DOHH2 (cell line): Measurements from ENCODE around the gene HES2.

Experiments
- H3F3A ChIP-seq: fragments of 200-600 bp; sonication (generic), shearing (Covaris generic); 2 replicates; pipeline ENCODE4 v1.6.0; 2016; ENCODE audit warnings: antibody characterized with exemption, mild to moderate bottlenecking; ENCODE audit not compliant: control insufficient read depth, insufficient read depth
- H3K27ac ChIP-seq: fragments of 200-600 bp; sonication (generic); 2 replicates; pipeline ENCODE4 v1.5.1; 2014; ENCODE audit warnings: low read depth, mild to moderate bottlenecking, low read length, moderate library complexity
- H3K27me3 ChIP-seq: fragments of 200-600 bp; sonication (generic); 2 replicates; pipeline ENCODE4 v1.6.1; 2014; ENCODE audit warnings: mild to moderate bottlenecking, low read length, mixed read lengths; ENCODE audit not compliant: control insufficient read depth
- H3K36me3 ChIP-seq: fragments of 200-600 bp; sonication (generic); 2 replicates; pipeline ENCODE4 v1.6.1; 2014; ENCODE audit warnings: mild to moderate bottlenecking, low read length, moderate library complexity, mixed read lengths; ENCODE audit not compliant: control insufficient read depth
- H3K4me1 ChIP-seq: fragments of 200-600 bp; sonication (generic); 2 replicates; pipeline ENCODE4 v1.6.1; 2014; ENCODE audit warnings: mild to moderate bottlenecking, low read length, mixed read lengths; ENCODE audit not compliant: control insufficient read depth
- H3K4me2 ChIP-seq: fragments of 200-600 bp; sonication (generic); 2 replicates; pipeline ENCODE4 v1.6.0; 2014; ENCODE audit warnings: mild to moderate bottlenecking, low read length, moderate library complexity
- H3K4me3 ChIP-seq: fragments of 200-600 bp; sonication (generic); 2 replicates; pipeline ENCODE4 v1.5.1; 2014; ENCODE audit warnings: mild to moderate bottlenecking, low read length, mixed read lengths
- H3K79me2 ChIP-seq: fragments of 200-600 bp; sonication (generic); 2 replicates; pipeline ENCODE4 v1.6.1; 2014; ENCODE audit warnings: mild to moderate bottlenecking, low read length, mixed read lengths; ENCODE audit not compliant: control insufficient read depth
- H3K9me2 ChIP-seq: fragments of 200-600 bp; sonication (generic); replicated peaks from 2 replicates; pipeline ENCODE4 v1.6.1; 2014; ENCODE audit warnings: mild to moderate bottlenecking, low read length, mixed read lengths; ENCODE audit not compliant: control insufficient read depth
- H3K9me3 ChIP-seq: fragments of 200-600 bp; sonication (generic); 2 replicates; pipeline ENCODE4 v1.6.1; 2014; ENCODE audit warnings: antibody characterized with exemption, low read length, mixed read lengths; ENCODE audit not compliant: control insufficient read depth, insufficient read depth
- H4K20me1 ChIP-seq: fragments of 200-600 bp; sonication (generic); 2 replicates; pipeline ENCODE4 v1.6.0; 2014; ENCODE audit warnings: low read depth, mild to moderate bottlenecking, antibody characterized with exemption, low read length, moderate library complexity; ENCODE audit not compliant: control insufficient read depth, insufficient read depth
- EZH2phosphoT487 ChIP-seq: fragments of 200-600 bp; sonication (generic); IDR thresholded peaks from 2 replicates; pipeline ENCODE4 v1.6.1; 2017; ENCODE audit warnings: borderline replicate concordance, mild to moderate bottlenecking, antibody characterized with exemption, low read length, moderate library complexity, mixed read lengths
- TF ChIP-seq, protein P1 (sequence below): fragments of 200-600 bp; sonication (generic); IDR thresholded peaks from one replicate; pipeline ENCODE4 v1.5.1; 2014; ENCODE audit warnings: antibody characterized with exemption, mild to moderate bottlenecking, low read depth, low read length; ENCODE audit not compliant: poor library complexity, severe bottlenecking

HES2 gene

DNA sequence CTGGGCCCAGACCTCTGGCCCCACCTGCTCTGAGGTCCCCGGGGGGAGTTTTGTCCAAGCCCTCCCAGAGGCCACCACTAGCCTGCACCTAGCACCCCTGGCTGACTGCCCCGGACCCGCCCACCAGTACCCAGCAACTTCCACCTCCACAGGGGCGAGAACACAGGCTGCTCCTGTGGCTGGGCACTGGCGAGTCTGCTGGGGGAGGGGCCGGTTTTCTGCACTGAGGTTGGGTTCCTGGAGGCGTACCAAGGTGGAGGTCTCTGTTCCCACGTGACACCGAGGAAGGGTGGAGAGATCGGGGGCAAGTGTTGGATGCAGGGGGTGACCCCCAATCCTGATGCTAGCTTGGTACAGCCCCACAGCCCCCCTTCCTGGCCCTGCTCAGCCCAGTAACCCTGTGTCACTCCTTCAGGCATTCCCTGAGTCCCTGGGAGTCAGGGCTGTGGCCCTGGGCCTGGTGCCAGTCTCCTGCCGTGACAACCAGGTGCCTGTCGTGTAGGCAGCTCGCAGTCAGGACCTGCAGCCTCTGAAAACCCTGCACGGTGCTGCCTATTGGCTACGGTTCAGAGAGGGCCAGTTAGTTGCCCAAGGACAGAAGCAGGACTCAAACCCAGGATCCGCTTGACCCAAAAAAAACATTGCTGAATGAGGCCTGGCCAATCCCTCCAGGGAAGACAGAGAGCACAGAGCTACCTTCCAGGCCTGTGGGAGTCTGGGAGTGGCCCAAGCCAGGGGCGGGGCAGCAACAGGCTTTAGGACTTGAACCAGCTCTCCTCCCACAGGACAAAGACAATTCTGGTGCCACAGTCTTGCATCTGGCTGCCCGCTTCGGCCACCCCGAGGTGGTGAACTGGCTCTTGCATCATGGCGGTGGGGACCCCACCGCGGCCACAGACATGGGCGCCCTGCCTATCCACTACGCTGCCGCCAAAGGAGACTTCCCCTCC is 8.0 kb upstream of the HES2 start:
- Histone ChIP-seq H3K4me3 (no peak overlapping the region), H3F3A (no peaks in the 10 kb centered on the region), H3K4me1 (no peaks in the 10 kb centered on the region), H3K79me2 (no peaks in the 10 kb centered on the region), H3K4me2 (no peak overlapping the region), H4K20me1 (no peaks in the 10 kb centered on the region), H3K27ac (no peak overlapping the region), H3K36me3 (no peaks in the 10 kb centered on the region), H3K27me3 (peaks cover 38% of the 10 kb centered on the region), H3K9me2 (no peaks in the 10 kb centered on the region), H3K9me3 (no peaks in the 10 kb centered on the region)
- no peak for TF ChIP-seq EZH2phosphoT487
- TF ChIP-seq, protein P1, sequence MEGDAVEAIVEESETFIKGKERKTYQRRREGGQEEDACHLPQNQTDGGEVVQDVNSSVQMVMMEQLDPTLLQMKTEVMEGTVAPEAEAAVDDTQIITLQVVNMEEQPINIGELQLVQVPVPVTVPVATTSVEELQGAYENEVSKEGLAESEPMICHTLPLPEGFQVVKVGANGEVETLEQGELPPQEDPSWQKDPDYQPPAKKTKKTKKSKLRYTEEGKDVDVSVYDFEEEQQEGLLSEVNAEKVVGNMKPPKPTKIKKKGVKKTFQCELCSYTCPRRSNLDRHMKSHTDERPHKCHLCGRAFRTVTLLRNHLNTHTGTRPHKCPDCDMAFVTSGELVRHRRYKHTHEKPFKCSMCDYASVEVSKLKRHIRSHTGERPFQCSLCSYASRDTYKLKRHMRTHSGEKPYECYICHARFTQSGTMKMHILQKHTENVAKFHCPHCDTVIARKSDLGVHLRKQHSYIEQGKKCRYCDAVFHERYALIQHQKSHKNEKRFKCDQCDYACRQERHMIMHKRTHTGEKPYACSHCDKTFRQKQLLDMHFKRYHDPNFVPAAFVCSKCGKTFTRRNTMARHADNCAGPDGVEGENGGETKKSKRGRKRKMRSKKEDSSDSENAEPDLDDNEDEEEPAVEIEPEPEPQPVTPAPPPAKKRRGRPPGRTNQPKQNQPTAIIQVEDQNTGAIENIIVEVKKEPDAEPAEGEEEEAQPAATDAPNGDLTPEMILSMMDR = no peak

DNA sequence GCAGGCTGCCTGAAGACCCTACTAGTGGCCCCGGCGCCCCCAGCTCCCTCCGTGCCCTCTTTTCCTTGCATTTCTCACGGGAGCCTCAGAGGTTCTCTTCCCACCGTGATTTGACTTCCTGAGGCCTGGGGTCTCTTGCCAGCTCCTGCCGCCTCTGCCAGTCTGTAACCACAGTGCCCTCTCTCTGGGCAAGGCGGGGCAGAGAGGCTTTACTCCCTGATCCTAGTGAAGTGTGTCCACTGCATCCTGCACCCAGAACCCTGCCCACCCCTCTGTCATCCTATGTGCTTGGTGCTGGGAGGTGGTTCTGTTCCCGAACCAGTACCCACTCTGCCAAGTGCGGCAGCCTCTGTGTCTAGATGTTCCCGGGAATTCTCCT is 7.2 kb upstream of the HES2 start:
- Histone ChIP-seq H3K27me3 (peaks cover 39% of the 10 kb centered on the region), H3K27ac (no peak overlapping the region)

DNA sequence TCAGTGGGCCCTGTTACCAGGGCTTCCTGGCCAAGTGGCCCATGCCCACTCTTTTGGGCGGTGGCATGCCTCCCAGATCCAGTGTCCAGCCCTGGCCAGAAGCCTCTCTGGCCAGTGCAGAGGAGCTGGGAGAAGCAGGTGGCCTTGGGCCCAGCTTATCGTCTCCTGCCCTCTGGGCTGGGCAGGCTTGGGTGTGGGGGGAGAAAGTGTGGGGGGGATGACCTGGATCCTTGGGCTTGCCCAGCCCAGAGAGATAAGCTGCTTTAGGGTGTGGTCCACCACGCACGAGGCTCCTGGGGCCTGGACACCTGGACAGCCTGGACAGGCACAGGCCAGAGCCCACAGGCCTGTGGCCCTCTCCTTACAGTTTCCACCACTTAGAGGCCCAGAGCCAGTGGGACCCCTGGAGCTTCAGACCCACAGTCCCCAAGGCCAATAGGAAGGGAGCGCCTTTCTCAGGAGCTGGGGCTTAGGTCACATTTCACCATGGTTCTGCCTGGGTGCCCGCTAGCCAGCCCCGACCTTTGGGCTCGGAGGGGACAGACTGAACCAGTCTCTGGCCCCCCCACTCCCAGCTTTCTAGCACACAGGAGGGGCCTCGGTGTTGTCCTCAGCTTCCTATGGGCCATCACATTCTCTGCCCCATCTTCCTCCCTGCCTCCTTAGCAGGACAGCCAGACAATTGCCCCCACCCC is 6.7 kb upstream of the HES2 start:
- no peaks in the 10 kb centered on the region for H3K79me2 ChIP-seq
- no peaks in the 10 kb centered on the region for H3K36me3 ChIP-seq
- H3K4me3 ChIP-seq = no peak overlapping the region
- H4K20me1 ChIP-seq = no peaks in the 10 kb centered on the region
- TF ChIP-seq, protein P1 = no peak
- H3K4me2 ChIP-seq = no peak overlapping the region
- peaks cover 44% of the 10 kb centered on the region for H3K27me3 ChIP-seq
- no peaks in the 10 kb centered on the region for H3K9me2 ChIP-seq
- H3K27ac ChIP-seq = no peak overlapping the region
- H3K9me3 ChIP-seq = no peaks in the 10 kb centered on the region
- no peaks in the 10 kb centered on the region for H3F3A ChIP-seq
- no peaks in the 10 kb centered on the region for H3K4me1 ChIP-seq

More for the DNA sequence above, 7.2 kb upstream of the HES2 start:
- Histone ChIP-seq H4K20me1 (no peaks in the 10 kb centered on the region), H3K79me2 (no peaks in the 10 kb centered on the region), H3K4me1 (no peaks in the 10 kb centered on the region), H3K9me2 (no peaks in the 10 kb centered on the region), H3F3A (no peaks in the 10 kb centered on the region), H3K4me3 (no peak overlapping the region), H3K4me2 (no peak overlapping the region), H3K9me3 (no peaks in the 10 kb centered on the region), H3K36me3 (no peaks in the 10 kb centered on the region)
- TF ChIP-seq, protein P1 = no peak
- no peak for TF ChIP-seq EZH2phosphoT487
